GM18511 (cell line): ENCODE results near the gene OR2J2.
"Not testable (repeated sequence)": the region's sequence is repeated elsewhere in the genome, so short reads cannot be mapped to it uniquely, and the experiment has no call there.

Experiments used
- ATAC-seq: cut with Tn5 transposase; IDR thresholded peaks from one replicate; pipeline ENCODE4 v1.9.1; 2021; ENCODE audit warnings: mild to moderate bottlenecking, moderate library complexity; ENCODE audit not compliant: unreplicated experiment

OR2J2 gene

DNA sequence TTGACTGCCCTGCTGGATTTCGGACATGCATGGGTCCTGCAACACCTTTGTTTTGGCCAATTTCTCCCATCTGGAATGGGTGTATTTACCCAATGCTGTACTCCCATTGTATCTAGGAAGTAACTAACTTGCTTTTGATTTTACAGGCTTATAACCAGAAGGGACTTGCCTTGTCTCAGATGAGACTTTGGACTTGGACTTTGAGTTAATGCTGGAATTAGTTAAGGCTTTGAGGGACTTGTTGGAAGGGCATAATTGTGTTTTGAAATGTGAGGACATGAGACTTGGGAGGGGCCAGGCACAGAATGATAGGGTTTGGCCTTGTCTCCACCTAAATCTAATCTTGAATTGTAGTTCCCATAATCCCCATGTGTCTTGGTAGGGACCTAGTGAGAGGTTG is 47.3 kb downstream of the OR2J2 start:
- ATAC-seq, result not testable (repeated sequence)
